Activated T-helper 1 cell treated with anti-CD3 and anti-CD28 coated beads, Interleukin-12 subunit alpha, Interleukin-12 subunit beta, Interleukin-2, Interleukin-4 antibody, amounts not matched to agents 30 ng/mL and 10 ng/mL and 1 ng/mL, durations not matched to agents 14 hours and 24 hours and 36 hours (primary cell): ENCODE measurements around the gene C6orf118. TPM values are rescaled to one million over a fixed set of nuclear protein-coding genes. Genes with fewer than 3 reads are reported as not detected.

Experiments
- DNase-seq: peaks from one replicate; pipeline ENCODE4 v3.0.0; 2021; ENCODE audit warnings: low spot score
- H3K27ac Mint-ChIP-seq: one replicate; pipeline ENCODE4 v1.8.0; 2021; ENCODE audit warnings: mild to moderate bottlenecking, mixed read lengths
- H3K27me3 Mint-ChIP-seq: one replicate; pipeline ENCODE4 v1.8.0; 2022; ENCODE audit warnings: mild to moderate bottlenecking, moderate library complexity, mixed read lengths; ENCODE audit not compliant: insufficient read depth
- H3K36me3 Mint-ChIP-seq: one replicate; pipeline ENCODE4 v1.8.0; 2021; ENCODE audit warnings: low read depth, mixed read lengths
- H3K4me1 Mint-ChIP-seq: one replicate; pipeline ENCODE4 v1.8.0; 2021; ENCODE audit warnings: low read depth, mixed read lengths
- H3K4me3 Mint-ChIP-seq: one replicate; pipeline ENCODE4 v1.8.0; 2021; ENCODE audit warnings: mild to moderate bottlenecking, moderate library complexity, mixed read lengths
- H3K9me3 Mint-ChIP-seq: one replicate; pipeline ENCODE4 v1.8.0; 2021; ENCODE audit warnings: mixed read lengths
- intact Hi-C: fragments of 100-400 bp; cut with micrococcal nuclease; formaldehyde crosslinking; loops from one replicate; pipeline ENCODE4 v1.15.1; 2024
- total RNA-seq: library from RNA; stranded (reverse); gene quantifications from 2 replicates; pipeline ENCODE4 v1.2.3, GENCODE V29; 2022

C6orf118 gene
- total RNA-seq, 1 donor from 2014 or later = not detected

DNA sequence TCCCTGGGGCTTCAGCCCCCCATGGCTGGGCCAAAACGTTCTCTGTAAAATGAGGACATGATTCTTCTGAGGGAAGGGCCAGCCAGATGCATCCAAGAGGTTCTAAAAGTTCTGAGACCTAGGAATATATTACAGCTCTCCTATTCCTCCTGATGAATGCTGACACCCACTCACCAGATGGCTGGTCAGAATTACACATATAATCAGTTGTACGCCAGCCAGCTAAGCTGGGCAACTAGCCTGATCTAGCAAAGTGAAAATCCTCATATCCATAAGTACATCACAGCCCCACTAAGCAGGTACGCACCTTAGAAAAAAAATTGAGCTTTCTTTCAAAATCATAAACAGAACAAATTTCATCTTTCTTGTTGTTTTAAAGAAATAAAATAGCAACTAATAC, 34.8 kb downstream of the C6orf118 start:
- peaks cover 10% of the 10 kb centered on the region for H3K9me3 Mint-ChIP-seq
- H3K4me1 Mint-ChIP-seq = no peaks in the 10 kb centered on the region
- intact Hi-C loops = no loop called here
- no peaks in the 10 kb centered on the region for H3K36me3 Mint-ChIP-seq
- DNase-seq = no peak
- H3K27ac Mint-ChIP-seq = no peak overlapping the region
- H3K27me3 Mint-ChIP-seq = no peaks in the 10 kb centered on the region
- no peak overlapping the region for H3K4me3 Mint-ChIP-seq

DNA sequence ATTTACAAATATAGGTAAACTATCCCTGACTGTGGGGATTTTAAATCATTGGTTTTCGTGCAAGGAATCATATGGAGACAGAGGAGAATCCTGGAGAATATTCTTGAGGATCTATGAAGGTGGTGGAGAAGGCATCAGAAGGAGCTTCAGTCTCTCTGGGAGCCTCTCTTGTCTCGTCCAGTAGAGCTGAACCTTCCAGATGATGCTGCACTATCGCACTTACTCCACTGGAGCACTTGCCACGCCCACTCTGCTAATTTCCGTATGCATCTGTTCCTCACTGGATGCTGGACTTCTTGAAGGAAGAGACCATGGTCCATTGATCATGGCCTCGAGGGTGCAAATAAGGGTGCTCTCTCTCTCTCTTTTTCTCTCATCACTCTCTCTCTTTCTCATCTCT, 36.8 kb downstream of the C6orf118 start:
- Mint-ChIP-seq H3K27ac (no peak overlapping the region), H3K9me3 (peaks cover 17% of the 10 kb centered on the region), H3K4me1 (no peaks in the 10 kb centered on the region), H3K36me3 (no peaks in the 10 kb centered on the region), H3K27me3 (no peaks in the 10 kb centered on the region), H3K4me3 (no peak overlapping the region)
- no peak for DNase-seq
- intact Hi-C loops = no loop called here

DNA sequence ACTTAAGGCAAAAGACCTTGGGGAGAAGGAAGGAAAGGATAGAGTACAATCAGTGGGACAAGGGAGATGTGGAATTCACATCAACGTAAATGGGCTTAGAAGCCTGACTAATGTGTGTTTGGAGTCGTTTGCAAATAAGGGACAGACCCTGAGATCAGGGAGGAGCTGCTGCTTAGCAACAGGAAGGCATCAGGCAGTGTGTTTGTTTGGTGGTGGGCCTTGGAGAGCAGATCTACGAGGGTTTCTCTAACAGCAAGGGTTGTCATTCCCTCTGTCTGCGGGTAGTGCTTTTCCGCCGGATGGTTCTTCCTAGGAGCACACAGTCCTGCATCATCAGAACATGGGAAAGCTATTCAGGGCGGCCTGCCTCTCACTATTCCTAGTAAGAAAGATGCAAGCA, 40.4 kb downstream of the C6orf118 start:
- no peak for DNase-seq
- Mint-ChIP-seq H3K9me3 (peaks cover 21% of the 10 kb centered on the region), H3K4me1 (no peaks in the 10 kb centered on the region), H3K4me3 (no peak overlapping the region), H3K27me3 (no peaks in the 10 kb centered on the region), H3K36me3 (no peaks in the 10 kb centered on the region), H3K27ac (no peak overlapping the region)
- intact Hi-C loops = no loop called here

DNA sequence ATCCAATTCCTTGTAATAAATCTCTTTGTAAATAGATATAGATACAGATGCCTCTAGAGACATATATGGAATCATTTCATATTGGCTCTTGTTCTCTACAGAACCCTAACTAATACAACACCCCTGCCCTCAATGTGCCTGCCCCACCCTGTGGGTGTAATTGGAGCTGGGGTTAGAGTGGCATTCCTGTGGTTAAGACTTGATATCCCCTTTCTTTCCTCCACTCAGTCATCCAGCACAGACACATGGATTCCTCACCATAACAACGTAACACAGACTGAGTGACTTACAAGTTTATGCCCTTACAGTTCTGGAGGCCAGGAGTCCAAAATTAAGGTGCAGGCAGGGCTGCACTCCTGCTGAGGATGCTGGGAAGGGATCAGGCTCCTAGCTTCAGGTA, 42.8 kb downstream of the C6orf118 start:
- H3K36me3 Mint-ChIP-seq = no peaks in the 10 kb centered on the region
- intact Hi-C loops = no loop called here
- peaks cover 24% of the 10 kb centered on the region for H3K9me3 Mint-ChIP-seq
- H3K27ac Mint-ChIP-seq = no peak overlapping the region
- H3K4me3 Mint-ChIP-seq = no peak overlapping the region
- no peaks in the 10 kb centered on the region for H3K27me3 Mint-ChIP-seq
- H3K4me1 Mint-ChIP-seq = no peaks in the 10 kb centered on the region
- DNase-seq = no peak

GRCh38 chr6:165266191-165266590, 43.2 kb downstream of the C6orf118 start:
- no peaks in the 10 kb centered on the region for H3K4me1 Mint-ChIP-seq
- peaks cover 24% of the 10 kb centered on the region for H3K9me3 Mint-ChIP-seq
- no peaks in the 10 kb centered on the region for H3K36me3 Mint-ChIP-seq
- DNase-seq = no peak
- no peaks in the 10 kb centered on the region for H3K27me3 Mint-ChIP-seq
- H3K27ac Mint-ChIP-seq = no peak overlapping the region
- no peak overlapping the region for H3K4me3 Mint-ChIP-seq
- intact Hi-C loops = no loop called here

DNA sequence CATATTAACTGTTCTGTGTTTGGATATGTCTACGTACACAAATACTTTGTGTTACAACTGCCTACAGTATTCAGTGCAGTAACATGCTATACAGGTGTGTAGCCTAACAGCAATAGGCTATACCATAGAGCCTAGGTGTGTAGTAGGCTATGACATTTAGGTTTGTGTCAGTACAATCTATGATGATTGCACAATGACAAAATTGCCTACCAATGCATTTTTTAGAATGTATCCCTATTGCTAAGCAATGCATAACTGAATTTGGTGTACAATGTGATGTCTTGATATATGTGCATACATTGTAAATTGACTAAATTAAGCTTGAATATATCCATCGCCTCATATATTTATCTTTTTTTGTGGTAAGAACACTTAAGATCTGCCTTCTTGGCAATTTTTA, 48.9 kb downstream of the C6orf118 start:
- intact Hi-C loops = no loop called here
- no peaks in the 10 kb centered on the region for H3K4me1 Mint-ChIP-seq
- no peak overlapping the region for H3K27ac Mint-ChIP-seq
- no peak overlapping the region for H3K4me3 Mint-ChIP-seq
- H3K9me3 Mint-ChIP-seq = peaks cover 18% of the 10 kb centered on the region
- H3K27me3 Mint-ChIP-seq = no peaks in the 10 kb centered on the region
- no peaks in the 10 kb centered on the region for H3K36me3 Mint-ChIP-seq
- DNase-seq = no peak

DNA sequence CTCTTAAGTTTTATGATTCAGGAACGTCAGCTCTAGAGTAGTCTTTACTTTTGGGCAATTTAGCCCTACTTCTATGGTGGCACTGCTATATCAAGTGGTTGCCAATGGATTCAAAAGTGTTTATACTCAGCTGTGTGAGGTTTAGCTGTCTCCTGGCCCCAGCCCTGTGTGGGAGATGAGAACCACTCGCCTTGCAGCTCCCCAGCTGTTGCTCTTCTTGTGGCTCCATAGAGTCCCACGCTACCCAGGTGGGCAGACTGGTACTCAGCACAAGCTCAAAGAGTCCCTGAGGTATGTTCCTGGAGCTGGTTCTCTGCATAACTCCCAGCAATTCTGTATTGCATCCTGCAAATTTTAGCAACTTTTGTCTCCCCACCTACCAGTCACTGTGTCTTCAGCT, 59.6 kb downstream of the C6orf118 start:
- intact Hi-C loops = no loop called here
- Mint-ChIP-seq H3K4me3 (no peak overlapping the region), H3K9me3 (peaks cover 12% of the 10 kb centered on the region), H3K27me3 (no peaks in the 10 kb centered on the region), H3K36me3 (no peaks in the 10 kb centered on the region), H3K27ac (no peak overlapping the region), H3K4me1 (no peaks in the 10 kb centered on the region)
- DNase-seq = no peak

GRCh38 chr6:165245701-165246100, 63.7 kb downstream of the C6orf118 start:
- DNase-seq = no peak
- H3K9me3 Mint-ChIP-seq = peaks cover 11% of the 10 kb centered on the region
- no peaks in the 10 kb centered on the region for H3K27me3 Mint-ChIP-seq
- intact Hi-C loops = no loop called here
- H3K4me1 Mint-ChIP-seq = no peaks in the 10 kb centered on the region
- H3K4me3 Mint-ChIP-seq = no peak overlapping the region
- no peaks in the 10 kb centered on the region for H3K36me3 Mint-ChIP-seq
- no peak overlapping the region for H3K27ac Mint-ChIP-seq

DNA sequence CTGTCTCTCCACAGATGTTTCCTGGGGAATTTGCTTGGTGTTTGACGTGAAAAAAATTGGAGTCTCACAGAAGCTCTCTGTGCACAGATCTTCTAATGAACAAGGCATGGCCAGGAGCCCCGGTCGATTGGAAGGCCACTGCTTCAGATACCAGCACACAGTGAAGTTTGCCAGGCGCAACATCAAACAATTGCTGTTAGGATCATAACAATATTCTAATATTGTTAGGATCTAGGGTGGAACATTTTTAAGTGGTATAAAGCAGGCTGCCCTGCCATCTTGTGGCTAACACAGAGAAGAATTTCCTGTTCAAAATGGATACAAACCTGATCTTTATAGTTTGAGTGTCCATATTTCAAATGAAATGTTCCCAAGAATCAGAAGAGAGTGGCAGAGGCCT, 64.1 kb downstream of the C6orf118 start:
- Mint-ChIP-seq H3K4me3 (no peak overlapping the region), H3K4me1 (no peaks in the 10 kb centered on the region), H3K27me3 (no peaks in the 10 kb centered on the region), H3K36me3 (no peaks in the 10 kb centered on the region), H3K9me3 (peaks cover 7% of the 10 kb centered on the region), H3K27ac (no peak overlapping the region)
- DNase-seq = no peak
- intact Hi-C loops = no loop called here

DNA sequence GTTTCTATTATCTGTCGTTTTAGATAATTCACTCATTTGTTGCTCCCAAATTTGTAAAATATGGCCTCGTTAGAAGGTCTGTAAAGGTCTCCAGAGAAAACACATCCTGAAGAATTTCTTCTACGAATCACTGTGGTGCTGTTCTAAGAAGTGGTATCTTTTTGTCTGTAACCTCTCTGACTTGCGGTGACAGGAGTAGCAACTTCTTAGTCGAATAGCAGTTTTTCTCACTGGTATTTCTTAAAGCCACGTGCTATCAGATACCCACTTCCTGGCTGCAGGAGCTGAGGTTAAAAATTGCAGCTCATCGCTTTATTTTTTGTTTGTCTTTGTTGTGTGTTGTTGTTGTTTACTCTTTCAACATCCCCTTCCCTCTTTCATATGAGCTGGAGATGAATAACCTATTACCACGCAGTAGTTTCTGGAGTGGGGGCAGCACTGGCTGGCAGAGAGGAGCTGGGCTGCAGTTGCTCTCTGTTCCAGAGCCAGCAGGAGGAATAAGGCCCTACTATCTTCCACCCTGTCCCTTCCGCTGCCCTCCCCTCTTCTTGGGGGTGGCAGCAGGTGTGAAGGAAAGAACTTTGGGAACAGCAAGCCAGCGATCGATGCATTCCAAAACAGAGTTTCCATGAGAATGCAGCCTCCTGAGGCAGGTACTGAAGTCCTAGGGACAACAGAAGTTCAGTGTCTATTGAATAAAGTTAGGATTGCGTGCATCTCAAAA, 64.7 kb downstream of the C6orf118 start:
- Mint-ChIP-seq H3K9me3 (peaks cover 4% of the 10 kb centered on the region), H3K27me3 (no peaks in the 10 kb centered on the region), H3K4me3 (no peak overlapping the region), H3K36me3 (no peaks in the 10 kb centered on the region), H3K4me1 (no peaks in the 10 kb centered on the region), H3K27ac (no peak overlapping the region)
- DNase-seq = no peak
- intact Hi-C loops = no loop called here

- no peak for DNase-seq
- Mint-ChIP-seq H3K4me1 (no peaks in the 10 kb centered on the region), H3K27ac (no peak overlapping the region), H3K36me3 (no peaks in the 10 kb centered on the region), H3K27me3 (no peaks in the 10 kb centered on the region), H3K4me3 (no peak overlapping the region), H3K9me3 (peaks cover 4% of the 10 kb centered on the region)
- intact Hi-C loops = no loop called here
These were observed 65.6 kb downstream of the C6orf118 start for GRCh38 chr6:165243801-165244200.

DNA sequence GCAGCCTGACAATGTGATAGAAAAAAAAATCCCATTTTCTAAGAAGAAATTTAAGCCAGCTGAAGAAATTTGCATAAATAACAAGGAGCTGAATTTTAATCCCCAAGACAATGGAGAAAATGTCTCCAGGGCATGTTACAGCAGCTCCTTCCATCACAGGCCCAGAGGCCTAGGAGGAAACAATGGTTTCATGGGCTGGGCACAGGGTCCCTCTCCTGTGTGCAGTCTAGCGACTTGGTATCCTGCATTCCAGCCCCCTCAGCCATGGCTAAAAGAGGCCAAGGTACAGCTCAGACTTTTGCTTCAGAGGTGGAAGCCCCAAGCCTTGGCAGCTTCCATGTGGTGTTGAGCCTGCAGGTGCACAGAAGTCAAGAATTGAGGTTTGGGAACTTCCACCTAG, 73.1 kb downstream of the C6orf118 start:
- no peak overlapping the region for H3K4me3 Mint-ChIP-seq
- H3K36me3 Mint-ChIP-seq = no peaks in the 10 kb centered on the region
- H3K27ac Mint-ChIP-seq = no peak overlapping the region
- intact Hi-C loops = no loop called here
- peaks cover 29% of the 10 kb centered on the region for H3K9me3 Mint-ChIP-seq
- DNase-seq = no peak
- H3K4me1 Mint-ChIP-seq = no peaks in the 10 kb centered on the region
- no peaks in the 10 kb centered on the region for H3K27me3 Mint-ChIP-seq

- no peak overlapping the region for H3K27ac Mint-ChIP-seq
- DNase-seq = no peak
- H3K4me1 Mint-ChIP-seq = no peaks in the 10 kb centered on the region
- intact Hi-C loops = no loop called here
- H3K4me3 Mint-ChIP-seq = no peak overlapping the region
- H3K9me3 Mint-ChIP-seq = peaks cover 34% of the 10 kb centered on the region
- no peaks in the 10 kb centered on the region for H3K36me3 Mint-ChIP-seq
- H3K27me3 Mint-ChIP-seq = no peaks in the 10 kb centered on the region
These were observed 76.5 kb downstream of the C6orf118 start for GRCh38 chr6:165232731-165233488.
